BJ (cell line): ENCODE data around the gene RPS5. TPM values are rescaled to one million over a fixed set of nuclear protein-coding genes. Genes with fewer than 3 reads are reported as not detected.
"Not testable (repeated sequence)": the region's sequence is repeated elsewhere in the genome, so short reads cannot be mapped to it uniquely, and the experiment has no call there.

Experiments
- CTCF ChIA-PET: fragments of 350-600 bp; formaldehyde crosslinking; extraction: SDS; loops from one replicate; lab custom pipeline; 2021; ENCODE audit warnings: antibody characterized with exemption, inconsistent platforms; lab: Yijun Ruan, JAX
- POLR2A ChIA-PET: fragments of 300-600 bp; sonication (Branson Sonifier 250); formaldehyde crosslinking; extraction: SDS; loops from one replicate; lab custom pipeline; 2021; ENCODE audit warnings: antibody characterized with exemption; lab: Charles Lee
- DNase-seq: peaks from one replicate; pipeline ENCODE4 v3.0.0-alpha.2; 2011; ENCODE audit warnings: low read depth
- H3K27me3 ChIP-seq: 2 replicates; pipeline ENCODE4 v1.6.0; 2011; ENCODE audit warnings: low read length; ENCODE audit not compliant: control insufficient read depth, insufficient read depth
- H3K36me3 ChIP-seq: 2 replicates; pipeline ENCODE4 v1.5.1; 2011; ENCODE audit warnings: low read length; ENCODE audit not compliant: control insufficient read depth, insufficient read depth
- H3K4me3 ChIP-seq: 2 replicates; pipeline ENCODE4 v1.5.1; 2011; ENCODE audit warnings: low read depth, mild to moderate bottlenecking, control low read depth, low read length
- CTCF ChIP-seq: IDR thresholded peaks from 2 replicates; pipeline ENCODE4 v1.5.1; 2011; ENCODE audit warnings: low read depth, mild to moderate bottlenecking, control low read depth, inconsistent platforms, low read length, moderate library complexity; ENCODE audit not compliant: insufficient read depth
- polyA plus RNA-seq: library from polyadenylated mRNA; depleted of rRNA; stranded (reverse); fragments of >200 nt; gene quantifications from 2 replicates; pipeline ENCODE4 v1.2.3, GENCODE V29; 2011; rRNA removed
- small RNA-seq: library from RNA; depleted of rRNA; stranded (forward); fragments of <200 nt; gene quantifications from one replicate; pipeline ENCODE3, GENCODE V24; 2012; ENCODE audit warnings: low replicate concordance, low read depth; ENCODE audit not compliant: insufficient read length

RPS5 gene
- polyA plus RNA-seq, 1 experiment, result 3,326 TPM

DNA sequence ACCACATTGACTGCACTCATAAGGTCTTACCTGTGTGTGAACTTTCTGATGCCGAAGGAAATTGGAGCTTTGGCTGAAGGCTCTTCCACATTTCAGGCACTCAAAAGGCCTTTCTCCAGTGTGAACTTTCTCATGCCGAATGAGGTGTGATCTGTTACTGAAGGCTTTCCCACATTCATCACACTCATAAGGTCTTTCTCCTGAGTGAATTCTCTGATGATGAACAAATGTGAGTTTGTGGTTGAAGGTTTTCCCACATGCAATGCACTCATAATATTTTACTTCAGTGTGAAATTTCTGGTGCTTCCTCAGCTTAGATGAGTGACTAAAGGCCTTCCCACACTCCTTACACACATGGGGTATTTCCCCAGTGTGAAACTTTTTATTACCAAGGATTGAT lies 47.1 kb downstream of the RPS5 start:
- POLR2A ChIA-PET, result no interaction called here
- Histone ChIP-seq H3K36me3 (peaks cover 17% of the 10 kb centered on the region), H3K27me3 (no peaks in the 10 kb centered on the region), H3K4me3 (no peak overlapping the region)
- TF ChIP-seq CTCF, result no peak
- CTCF ChIA-PET, result interaction anchor here (0.6 kb wide), 1 partner anchor 1761 kb away, joined by 3 read pairs; no protein-coding TSS in a partner anchor
- no peak for DNase-seq

- Histone ChIP-seq H3K4me3 (peak within 1 kb of the TSS; percentile 81), H3K36me3 (peaks cover 7% of the 10 kb centered on the region), H3K27me3 (no peaks in the 10 kb centered on the region)
- DNase-seq, result peak; percentile 100
- no peak for TF ChIP-seq CTCF
- CTCF ChIA-PET, result interaction anchor here (1.0 kb wide), 1 partner anchor 79 kb away, joined by 3 read pairs; no protein-coding TSS in a partner anchor
- POLR2A ChIA-PET, result no interaction called here
These were observed 52.8 kb downstream of the RPS5 start, which contains the start of gene ZNF132 for GRCh38 chr19:58439576-58440554. TSS of gene ZNF132 (minus strand) at chr19:58440153. CDS start at chr19:58439821, 332 bp downstream.

GRCh38 chr19:58440556-58440955 lies 53.5 kb downstream of the RPS5 start:
- peaks cover 3% of the 10 kb centered on the region for H3K36me3 ChIP-seq
- no peak for DNase-seq
- CTCF ChIA-PET, result interaction anchor here (1.0 kb wide), 1 partner anchor 78 kb away, joined by 3 read pairs; no protein-coding TSS in a partner anchor
- TF ChIP-seq CTCF, result no peak
- H3K27me3 ChIP-seq, result no peaks in the 10 kb centered on the region
- POLR2A ChIA-PET, result no interaction called here
- H3K4me3 ChIP-seq, result peak overlapping the region; percentile 81

DNA sequence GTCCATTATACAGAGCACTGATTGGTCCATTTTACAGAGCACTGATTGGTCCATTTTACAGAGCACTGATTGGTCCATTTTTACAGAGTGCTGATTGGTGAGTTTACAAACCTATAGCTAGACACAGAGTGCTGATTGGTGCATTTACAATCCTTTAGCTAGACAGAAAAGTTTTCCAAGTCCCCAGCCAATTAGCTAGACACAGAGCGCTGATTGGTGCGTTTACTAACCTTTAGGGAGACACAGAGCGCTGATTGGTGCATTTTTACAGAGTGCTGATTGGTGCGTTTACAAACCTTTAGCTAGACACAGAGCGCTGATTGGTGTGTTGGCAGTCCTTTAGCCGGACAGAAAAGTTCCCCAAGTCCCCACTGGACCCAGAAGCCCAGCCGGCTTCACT lies 55.9 kb downstream of the RPS5 start:
- H3K27me3 ChIP-seq, H3K4me3 ChIP-seq, H3K36me3 ChIP-seq, POLR2A ChIA-PET, DNase-seq: not testable (repeated sequence)
- CTCF ChIA-PET, result interaction anchor here (1.0 to 1.1 kb wide), 2 partner anchors 8 to 14 kb away, joined by 3 read pairs; partner anchors contain the start of gene ZNF324B

Small RNA genes lying within 50 kb of the gene (small RNA-seq; reads per million reads assigned to genes)
- not detected for gene MIR4754
- gene RNA5SP473, result 11.4 reads per million, percentile 78 among the genes with 10 or more reads in this experiment

Other genes starting within 250 kb of the RPS5 start
- gene ZNF329, start 236.5 kb upstream of the RPS5 start, polyA plus RNA-seq, result 5.5 and 7.5 TPM in 2 replicates
- gene ZNF274, start 204.2 kb upstream of the RPS5 start, polyA plus RNA-seq, result 13.0 and 15.2 TPM in 2 replicates
- 28.6 and 33.4 TPM in 2 replicates for gene ZNF544, start 158.4 kb upstream of the RPS5 start, polyA plus RNA-seq
- 2.1 and 2.5 TPM in 2 replicates for gene ZNF8, start 108.3 kb upstream of the RPS5 start, polyA plus RNA-seq
- 34.3 and 39.4 TPM in 2 replicates for gene ERVK3-1, start 81.9 kb upstream of the RPS5 start, polyA plus RNA-seq
- 2.1 and 2.3 TPM in 2 replicates for gene ZSCAN22, start 60.3 kb upstream of the RPS5 start, polyA plus RNA-seq
- gene A1BG, start 33.8 kb upstream of the RPS5 start, polyA plus RNA-seq, result 13.7 and 15.5 TPM in 2 replicates
- 0.20 TPM in 2 replicates for gene ZNF497, start 24.5 kb upstream of the RPS5 start, polyA plus RNA-seq
- 0.47 and 0.82 TPM in 2 replicates for gene ZNF837, start 6.2 kb upstream of the RPS5 start, polyA plus RNA-seq
- gene RNF225, start 8.4 kb downstream of the RPS5 start, polyA plus RNA-seq, result not detected in 2 replicates
- 8.9 and 10.0 TPM in 2 replicates for gene ZNF584, start 21.4 kb downstream of the RPS5 start, polyA plus RNA-seq
- gene ZNF132, start 52.9 kb downstream of the RPS5 start, polyA plus RNA-seq, result 2.7 and 3.2 TPM in 2 replicates
- 1.6 and 2.0 TPM in 2 replicates for gene ZNF324B, start 64.4 kb downstream of the RPS5 start, polyA plus RNA-seq
- 3.6 and 4.4 TPM in 2 replicates for gene ZNF324, start 79.8 kb downstream of the RPS5 start, polyA plus RNA-seq
- gene ZNF446, start 89.1 kb downstream of the RPS5 start, polyA plus RNA-seq, result 5.0 and 8.2 TPM in 2 replicates
- gene SLC27A5, start 124.7 kb downstream of the RPS5 start, polyA plus RNA-seq, result 8.6 and 13.1 TPM in 2 replicates
- gene ZBTB45, start 132.5 kb downstream of the RPS5 start, polyA plus RNA-seq, result 5.2 and 9.5 TPM in 2 replicates
- 210 and 476 TPM in 2 replicates for gene TRIM28, start 156.8 kb downstream of the RPS5 start, polyA plus RNA-seq
- 153 and 174 TPM in 2 replicates for gene CHMP2A, start 167.8 kb downstream of the RPS5 start, polyA plus RNA-seq
- gene UBE2M, start 171.3 kb downstream of the RPS5 start, polyA plus RNA-seq, result 66.6 and 76.3 TPM in 2 replicates
- 8.4 and 12.5 TPM in 2 replicates for gene MZF1, start 186.1 kb downstream of the RPS5 start, polyA plus RNA-seq